ENCODE data around the gene GRID2IP. TPM values are rescaled to one million over a fixed set of nuclear protein-coding genes. Genes with fewer than 3 reads are reported as not detected.

The GRID2IP gene
- total RNA-seq, 2 experiments from 2014 or later, result 0.36 to 0.39 TPM

GRCh38 chr7:6542368-6542767 lies 8.9 kb downstream of the GRID2IP start:
- intact Hi-C loops (cut with DNase I, micrococcal nuclease), result no loop called here
- no peaks in the 10 kb centered on the region for H3K36me3 Mint-ChIP-seq (ENCODE audit: low read depth)
- no peak for ATAC-seq (ENCODE audit: poor library complexity)
- no peak overlapping the region for H3K4me3 ChIP-seq (ENCODE audit: low read length)
- peaks cover 9% of the 10 kb centered on the region for H3K4me1 ChIP-seq (ENCODE audit: insufficient read depth, low read length)
- H3K9me3 Mint-ChIP-seq, result no peaks in the 10 kb centered on the region
- H3K36me3 ChIP-seq (ENCODE audit: insufficient read depth, low read length), result no peaks in the 10 kb centered on the region
- no peak overlapping the region for H3K27ac ChIP-seq (ENCODE audit: low read depth in 1 of 2, low read length in 2 of 2)
- no peak overlapping the region for H3K27ac Mint-ChIP-seq
- H3K9me3 ChIP-seq (ENCODE audit: control insufficient read depth in 1 of 2, insufficient read depth in 1 of 2, low read length in 2 of 2), result no peaks in the 10 kb centered on the region
- no peak for TF ChIP-seq CTCF (IDR thresholded peaks at IDR 0.05)
- H3K4me1 Mint-ChIP-seq (ENCODE audit: low read depth), result peaks cover 17% of the 10 kb centered on the region
- no peak for DNase-seq
- POLR2A ChIA-PET, result interaction anchor here (0.6 kb wide), 1 partner anchor 13 kb away, joined by 5 read pairs; no protein-coding TSS in a partner anchor
- H3K27me3 ChIP-seq (ENCODE audit: control insufficient read depth in 1 of 2, insufficient read depth in 2 of 2, low read length in 2 of 2), result peaks cover 0 to 4% of the 10 kb centered on the region in 2 experiments
- CTCF ChIA-PET, result no interaction called here
- H3K4me3 Mint-ChIP-seq, result no peak overlapping the region
- H3K27me3 Mint-ChIP-seq, result peaks cover 8% of the 10 kb centered on the region

GRCh38 chr7:6536262-6537260 lies 14.7 kb downstream of the GRID2IP start:
- no peak overlapping the region for H3K4me3 Mint-ChIP-seq
- no peak overlapping the region for H3K27ac Mint-ChIP-seq
- no peaks in the 10 kb centered on the region for H3K36me3 ChIP-seq (ENCODE audit: insufficient read depth, low read length)
- peaks cover 7 to 10% of the 10 kb centered on the region in 2 experiments for H3K27me3 ChIP-seq (ENCODE audit: control insufficient read depth in 1 of 2, insufficient read depth in 2 of 2, low read length in 2 of 2)
- H3K27me3 Mint-ChIP-seq, result peaks cover 8% of the 10 kb centered on the region
- H3K9me3 ChIP-seq (ENCODE audit: control insufficient read depth in 1 of 2, insufficient read depth in 1 of 2, low read length in 2 of 2), result peaks cover 0 to 7% of the 10 kb centered on the region in 2 experiments
- no peak overlapping the region for H3K4me3 ChIP-seq (ENCODE audit: low read length)
- H3K4me1 Mint-ChIP-seq (ENCODE audit: low read depth), result peaks cover 6% of the 10 kb centered on the region
- peaks cover 9% of the 10 kb centered on the region for H3K4me1 ChIP-seq (ENCODE audit: insufficient read depth, low read length)
- no peak overlapping the region for H3K27ac ChIP-seq (ENCODE audit: low read depth in 1 of 2, low read length in 2 of 2)
- CTCF ChIA-PET, result interaction anchor here (1.0 kb wide), 1 partner anchor 321 kb away, joined by 3 read pairs; no protein-coding TSS in a partner anchor
- no peak for TF ChIP-seq CTCF (IDR thresholded peaks at IDR 0.05)
- DNase-seq, result peak in 1 of 14 experiments; percentile 8
- H3K36me3 Mint-ChIP-seq (ENCODE audit: low read depth), result no peaks in the 10 kb centered on the region
- POLR2A ChIA-PET, result no interaction called here
- intact Hi-C loops (cut with DNase I, micrococcal nuclease), result no loop called here
- ATAC-seq (ENCODE audit: poor library complexity), result peak; percentile 21
- no peaks in the 10 kb centered on the region for H3K9me3 Mint-ChIP-seq

GRCh38 chr7:6533893-6534495 lies 17.3 kb downstream of the GRID2IP start:
- DNase-seq (no peak), ATAC-seq (ENCODE audit: poor library complexity) (no peak)
- peaks cover 0 to 7% of the 10 kb centered on the region in 2 experiments for H3K9me3 ChIP-seq (ENCODE audit: control insufficient read depth in 1 of 2, insufficient read depth in 1 of 2, low read length in 2 of 2)
- no peak overlapping the region for H3K4me3 ChIP-seq (ENCODE audit: low read length)
- peaks cover 11% of the 10 kb centered on the region for H3K27me3 Mint-ChIP-seq
- no peak overlapping the region for H3K4me3 Mint-ChIP-seq
- no peaks in the 10 kb centered on the region for H3K9me3 Mint-ChIP-seq
- peaks cover 24% of the 10 kb centered on the region for H3K4me1 ChIP-seq (ENCODE audit: insufficient read depth, low read length)
- no peaks in the 10 kb centered on the region for H3K36me3 ChIP-seq (ENCODE audit: insufficient read depth, low read length)
- intact Hi-C loops (cut with DNase I, micrococcal nuclease), result loop anchor here in 1 of 2 experiments (5.0 kb wide), 1 partner anchor 43 kb away; the partner anchor contains the start of gene ZDHHC4
- H3K27ac ChIP-seq (ENCODE audit: low read depth in 1 of 2, low read length in 2 of 2), result no peak overlapping the region
- no peaks in the 10 kb centered on the region for H3K36me3 Mint-ChIP-seq (ENCODE audit: low read depth)
- H3K4me1 Mint-ChIP-seq (ENCODE audit: low read depth), result peaks cover 11% of the 10 kb centered on the region
- H3K27ac Mint-ChIP-seq, result no peak overlapping the region
- POLR2A ChIA-PET, result no interaction called here
- no peak for TF ChIP-seq CTCF (IDR thresholded peaks at IDR 0.05)
- CTCF ChIA-PET, result no interaction called here
- peaks cover 12 to 20% of the 10 kb centered on the region in 2 experiments for H3K27me3 ChIP-seq (ENCODE audit: control insufficient read depth in 1 of 2, insufficient read depth in 2 of 2, low read length in 2 of 2)

Measured in CD4-positive, alpha-beta T cell (primary cell).